Stimulated activated CD4-positive, alpha-beta T cell treated with anti-CD3 and anti-CD28 coated beads, Interleukin-4, amount 100 ng/mL, for 4 hours (primary cell): Measurements from ENCODE around the gene GPR108.
"Not testable (repeated sequence)": the region's sequence is repeated elsewhere in the genome, so short reads cannot be mapped to it uniquely, and the experiment has no call there.

Source experiments
- DNase-seq, 2 experiments: peaks; one replicate each; pipeline ENCODE4 v3.0.0-alpha.2; 2020

The GPR108 gene

DNA sequence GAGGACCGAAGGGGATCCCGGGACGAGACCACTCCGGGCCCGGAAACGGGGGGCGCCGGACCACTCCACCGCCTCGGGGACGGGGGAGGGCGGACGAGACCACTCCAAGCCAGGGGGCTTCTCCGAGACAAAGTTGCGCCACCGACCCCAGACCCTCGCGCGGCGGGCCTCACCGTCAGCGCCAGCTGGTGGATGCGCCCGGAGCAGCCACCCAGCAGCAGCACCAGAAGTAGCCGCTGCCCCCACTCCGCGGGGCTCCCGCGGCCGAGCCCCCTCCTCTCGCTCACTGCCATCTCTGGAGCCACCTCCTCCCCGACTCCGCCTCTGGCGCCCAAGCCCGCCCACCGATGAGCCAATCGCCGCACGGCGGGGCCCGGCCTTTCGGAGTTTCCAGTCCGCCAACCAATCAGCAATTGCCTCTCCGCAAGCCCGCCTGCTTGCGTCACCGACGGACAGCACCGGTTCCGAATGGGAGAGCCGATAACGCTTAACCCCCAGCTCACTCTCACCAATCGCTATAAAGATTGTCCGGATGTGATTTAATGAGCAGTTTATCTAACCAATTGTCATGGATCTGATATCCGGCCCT, at the start of gene GPR108:
GPR108 (minus strand) TSS at position 297 of the 589 bp plus-strand sequence; CDS start at position 293, 4 bp downstream.
- peak; percentile 98 to 100 for DNase-seq

DNA sequence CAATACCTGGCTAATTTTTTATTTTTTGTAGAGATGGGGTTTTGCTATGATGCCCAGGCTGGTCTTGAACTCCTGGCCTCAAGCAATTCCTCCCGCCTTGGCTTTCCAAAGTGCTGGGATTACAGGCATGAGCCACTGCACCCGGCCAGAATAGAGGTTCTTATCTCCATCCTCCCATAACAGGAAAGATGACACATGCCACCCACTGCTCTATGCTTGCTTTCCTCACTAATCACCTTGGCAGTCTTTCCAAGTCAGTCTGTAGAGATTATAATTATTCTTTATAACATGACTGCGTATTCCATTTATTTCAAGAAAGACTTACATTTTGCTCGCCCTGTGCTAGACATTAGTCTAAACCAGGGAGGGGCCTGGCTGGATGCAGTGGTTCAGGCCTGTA, 41.8 kb upstream of the GPR108 start:
- no peak for DNase-seq

DNA sequence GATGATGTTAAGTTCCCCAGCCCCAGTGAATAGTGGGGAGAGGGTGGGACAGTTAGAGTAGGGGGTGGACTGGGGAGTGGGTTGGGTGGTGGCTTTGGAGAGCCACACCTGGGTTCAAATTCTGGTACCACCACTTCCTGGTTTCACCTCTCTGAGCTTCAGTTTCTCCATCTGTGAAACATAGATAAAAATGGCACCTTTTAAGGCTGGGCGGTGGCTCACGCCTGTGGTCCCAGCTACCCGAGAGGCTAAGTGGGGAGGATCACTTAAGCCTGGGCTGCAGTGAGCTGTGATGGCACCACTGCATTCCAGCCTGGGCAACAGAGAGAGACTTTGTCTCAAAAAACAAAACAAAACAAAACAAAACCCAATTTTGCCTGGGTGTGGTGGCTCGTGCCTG, 41.0 kb upstream of the GPR108 start:
- DNase-seq = no peak

DNA sequence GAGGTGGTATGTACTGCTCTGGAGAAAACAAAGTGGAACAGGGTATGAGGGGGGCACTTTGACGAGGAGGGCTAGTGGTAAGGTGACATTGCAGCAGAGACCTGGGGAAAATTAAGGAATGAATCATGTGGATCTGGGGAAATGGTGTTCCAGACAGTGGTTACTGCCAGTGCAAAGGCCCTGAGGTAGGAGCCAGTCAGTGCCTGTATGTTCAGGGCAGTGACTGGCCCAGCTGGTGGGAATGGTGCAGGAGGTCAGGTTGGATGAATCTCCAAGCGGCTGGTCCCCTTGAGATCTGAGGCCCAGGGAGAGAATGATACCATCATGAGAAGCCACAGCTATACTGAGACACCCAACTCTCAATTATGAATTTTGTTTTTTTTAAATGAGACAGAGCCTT, 40.1 kb upstream of the GPR108 start:
- no peak for DNase-seq

DNA sequence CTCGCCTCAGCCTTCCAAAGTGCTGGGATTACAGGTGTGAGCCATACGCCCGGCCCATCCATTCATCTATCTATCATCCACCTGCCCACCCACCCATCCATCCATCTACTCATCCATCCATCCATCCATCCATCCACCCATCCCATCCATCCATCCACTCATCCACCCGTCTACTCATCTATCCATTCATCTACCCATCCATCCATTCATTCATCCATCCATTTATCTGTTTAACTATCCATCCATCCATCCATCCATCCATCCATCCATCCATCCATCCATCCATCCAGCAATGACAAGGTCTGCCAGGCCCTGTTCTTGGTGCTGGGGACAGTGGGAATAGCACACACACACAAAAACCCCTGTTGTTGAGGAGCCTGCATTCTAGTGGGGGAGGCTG, 39.6 kb upstream of the GPR108 start:
- DNase-seq = no peak

DNA sequence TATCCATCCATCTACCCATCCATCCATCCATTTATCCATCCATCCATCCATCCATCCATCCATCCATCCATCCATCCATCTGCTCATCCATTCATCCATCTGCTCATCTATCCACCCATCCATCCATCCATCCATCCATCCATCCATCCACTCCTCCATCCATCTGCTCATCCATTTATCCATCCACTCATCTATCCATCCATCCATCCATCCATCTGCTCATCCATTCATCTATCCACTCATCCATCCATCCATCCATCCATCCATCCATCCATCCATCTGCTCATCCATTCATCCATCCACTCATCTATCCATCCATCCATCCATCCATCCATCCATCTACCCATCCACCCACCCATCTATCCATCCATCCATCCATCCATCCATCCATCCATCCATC, 38.7 kb upstream of the GPR108 start:
- not testable (repeated sequence) for DNase-seq

DNA sequence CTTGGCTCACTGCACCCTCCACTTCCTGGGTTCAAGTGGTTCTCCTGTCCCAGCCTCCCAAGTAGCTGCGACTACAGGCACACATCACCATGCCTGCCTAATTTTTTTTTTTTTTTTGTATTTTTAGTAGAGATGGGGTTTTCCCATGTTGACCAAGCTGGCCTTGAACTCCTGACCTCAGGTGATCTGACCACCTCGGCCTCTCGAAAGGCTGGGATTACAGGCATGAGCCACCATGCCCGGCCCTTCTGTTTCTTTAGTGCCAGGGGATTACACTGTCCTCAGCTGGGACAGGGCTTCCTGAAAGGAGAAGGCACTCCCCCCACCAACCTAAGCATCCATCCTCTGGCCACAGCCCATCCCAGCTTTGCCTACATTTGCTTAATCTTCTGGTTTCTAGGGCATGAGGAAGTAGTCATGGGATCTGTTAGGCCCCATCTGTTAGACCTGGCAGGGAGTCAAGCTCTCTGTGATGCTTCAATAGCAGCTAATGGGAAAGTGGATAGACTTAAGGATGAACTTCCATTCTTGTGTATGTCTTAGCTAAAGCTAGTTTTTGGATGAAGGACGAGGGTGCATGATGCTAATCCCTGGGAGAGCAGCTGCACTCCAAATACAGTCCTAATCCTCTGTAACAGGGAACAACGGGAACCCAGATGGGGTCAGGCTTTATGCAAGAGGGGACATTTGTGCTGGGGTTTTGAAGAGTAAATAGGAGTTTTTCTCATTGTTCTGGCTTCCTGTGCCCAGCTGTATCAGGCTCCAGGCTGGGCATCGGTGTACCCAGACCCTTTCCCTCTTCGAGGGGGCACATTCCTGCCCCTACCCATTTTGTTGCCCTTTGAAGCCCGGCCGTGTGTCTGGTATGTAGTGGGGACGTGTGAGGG, 37.7 kb upstream of the GPR108 start:
- DNase-seq = no peak

DNA sequence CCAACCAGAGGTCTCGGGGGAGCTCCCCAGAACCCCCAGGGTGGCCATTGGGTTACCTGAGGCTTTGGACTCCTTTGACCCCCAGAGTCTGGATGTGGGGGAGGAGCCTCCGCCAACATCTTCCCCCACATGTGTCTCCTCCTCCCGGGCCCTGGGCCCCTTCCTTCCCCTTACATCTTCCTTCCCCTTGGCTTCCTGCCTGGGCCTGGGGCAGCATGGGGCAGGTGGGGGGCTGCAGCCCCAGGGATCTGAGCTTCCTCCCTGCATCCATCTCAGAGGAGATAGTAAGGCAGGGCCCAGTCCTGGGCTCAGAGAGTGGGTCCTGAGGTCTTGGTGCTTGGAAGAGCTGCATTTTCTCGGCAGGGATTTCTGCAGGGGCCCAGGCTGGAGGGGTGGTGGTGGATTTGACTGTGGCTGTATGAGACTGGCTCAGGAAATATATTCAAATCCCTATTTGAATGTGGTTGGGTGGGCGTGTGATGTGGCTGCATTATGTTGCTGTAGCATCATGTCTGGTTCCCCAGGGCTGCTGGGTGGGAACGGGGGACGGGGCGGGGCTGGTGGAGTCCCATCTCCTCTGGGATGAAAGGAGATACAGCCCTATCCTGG, 36.0 kb upstream of the GPR108 start:
- DNase-seq = peak; percentile 37 to 43

DNA sequence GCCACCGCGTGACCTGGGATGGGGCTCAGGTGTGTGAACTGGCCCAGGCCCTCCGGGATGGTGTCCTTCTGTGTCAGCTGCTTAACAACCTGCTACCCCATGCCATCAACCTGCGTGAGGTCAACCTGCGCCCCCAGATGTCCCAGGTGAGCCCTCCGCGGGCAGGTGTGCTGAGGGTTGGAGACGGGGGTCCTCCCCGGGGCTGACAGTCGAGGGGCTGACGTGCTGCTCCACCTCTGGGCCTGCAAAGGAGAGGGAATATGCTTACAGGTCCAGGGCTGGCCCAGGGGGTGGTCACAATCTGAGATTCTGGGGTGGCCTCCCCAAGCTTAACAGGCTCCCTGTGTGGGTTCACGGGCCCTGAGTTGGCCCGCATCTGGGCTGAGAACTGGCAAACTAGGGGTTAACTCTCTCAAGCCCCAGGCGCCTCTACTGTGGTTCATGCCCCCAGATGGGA, 35.5 kb upstream of the GPR108 start:
- no peak for DNase-seq

DNA sequence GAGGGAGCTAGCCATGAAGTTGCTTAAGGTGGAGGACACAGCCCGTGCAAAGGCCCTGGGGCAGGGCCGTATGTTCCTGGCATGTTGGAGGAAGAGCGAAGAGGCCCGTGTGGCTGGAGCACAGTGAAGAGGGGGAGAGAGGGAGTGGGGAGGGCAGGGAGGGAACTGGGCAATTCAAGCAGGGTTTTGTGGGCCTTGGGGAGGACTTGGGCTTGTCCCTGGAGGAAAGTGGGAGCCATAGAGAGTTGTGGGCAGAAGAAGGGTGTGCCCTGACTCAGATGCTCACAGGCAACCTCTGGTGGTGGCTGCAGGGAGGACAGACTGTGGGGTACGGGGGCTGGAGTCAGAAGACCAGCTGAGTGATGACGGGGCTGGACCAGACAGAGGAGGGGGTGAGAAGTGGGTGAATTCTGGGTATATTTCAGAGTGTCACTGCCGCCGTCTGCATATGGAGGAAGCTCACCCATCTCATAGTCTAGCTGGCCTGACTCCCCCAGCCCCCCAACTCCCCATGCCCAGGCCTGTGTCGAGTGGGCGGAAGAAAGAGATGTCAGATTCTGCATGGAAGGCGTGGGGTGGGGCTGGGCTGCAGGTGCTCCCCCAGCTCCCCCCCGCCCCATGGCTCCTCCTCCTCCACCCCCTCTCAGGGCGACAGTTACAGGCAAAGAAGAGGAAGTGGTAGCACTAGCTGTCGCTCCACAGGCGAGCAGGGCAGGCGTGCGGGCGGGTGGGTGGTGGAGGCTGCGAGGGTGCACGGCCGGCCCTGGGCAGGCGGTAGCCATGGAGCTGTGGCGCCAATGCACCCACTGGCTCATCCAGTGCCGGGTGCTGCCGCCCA, 34.9 kb upstream of the GPR108 start, which contains the start of gene VAV1:
VAV1 (plus strand) TSS at position 681 of the 838 bp plus-strand sequence; CDS start at position 781, 100 bp downstream.
- peak; percentile 75 to 86 for DNase-seq

DNA sequence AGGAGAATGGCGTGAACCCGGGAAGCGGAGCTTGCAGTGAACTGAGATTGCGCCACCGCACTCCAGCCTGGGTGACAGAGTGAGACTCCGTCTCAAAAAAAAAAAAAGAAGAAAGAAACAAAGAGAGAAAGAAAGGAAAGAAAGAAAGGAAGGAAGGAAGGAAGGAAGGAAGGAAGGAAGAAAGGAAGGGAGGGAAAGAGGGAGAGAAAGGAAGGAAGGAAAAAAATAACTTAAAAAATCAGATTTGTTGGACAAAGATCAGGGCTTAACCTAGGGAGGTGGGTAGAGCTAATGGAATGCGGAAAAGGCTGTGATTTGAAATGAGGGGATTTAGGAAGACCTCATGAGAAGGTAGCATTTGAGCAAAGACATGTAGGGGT, 34.3 kb upstream of the GPR108 start:
- not testable (repeated sequence) for DNase-seq

DNA sequence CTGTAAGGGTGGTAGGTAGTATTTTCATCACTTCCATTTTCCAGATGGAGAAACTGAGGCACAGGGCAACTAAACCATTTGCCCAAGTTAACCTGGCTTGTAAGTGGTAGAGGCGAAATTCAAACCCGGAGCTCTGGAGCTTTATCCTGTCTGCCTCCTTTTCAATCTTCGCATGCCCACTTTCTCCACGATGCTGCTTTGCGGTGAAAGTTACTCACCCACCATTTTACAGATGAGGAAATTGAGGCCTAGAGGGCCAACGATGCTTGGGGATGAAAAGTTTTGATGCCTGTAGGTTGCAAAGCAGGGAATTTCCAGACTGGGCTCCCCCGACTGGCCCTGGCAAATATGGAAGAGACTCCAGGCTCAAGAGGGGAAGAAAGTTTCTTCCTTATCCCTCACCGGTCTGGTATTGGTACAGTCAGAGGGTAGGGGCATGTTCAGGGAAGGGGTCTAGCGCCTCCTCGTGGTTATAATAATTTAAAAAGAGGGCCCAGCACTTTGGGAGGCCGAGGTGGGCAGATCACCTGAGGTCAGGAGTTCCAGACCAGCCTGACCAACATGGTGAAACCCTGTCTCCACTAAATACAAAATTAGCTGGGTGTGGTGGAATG, 31.7 kb upstream of the GPR108 start:
- DNase-seq = no peak

DNA sequence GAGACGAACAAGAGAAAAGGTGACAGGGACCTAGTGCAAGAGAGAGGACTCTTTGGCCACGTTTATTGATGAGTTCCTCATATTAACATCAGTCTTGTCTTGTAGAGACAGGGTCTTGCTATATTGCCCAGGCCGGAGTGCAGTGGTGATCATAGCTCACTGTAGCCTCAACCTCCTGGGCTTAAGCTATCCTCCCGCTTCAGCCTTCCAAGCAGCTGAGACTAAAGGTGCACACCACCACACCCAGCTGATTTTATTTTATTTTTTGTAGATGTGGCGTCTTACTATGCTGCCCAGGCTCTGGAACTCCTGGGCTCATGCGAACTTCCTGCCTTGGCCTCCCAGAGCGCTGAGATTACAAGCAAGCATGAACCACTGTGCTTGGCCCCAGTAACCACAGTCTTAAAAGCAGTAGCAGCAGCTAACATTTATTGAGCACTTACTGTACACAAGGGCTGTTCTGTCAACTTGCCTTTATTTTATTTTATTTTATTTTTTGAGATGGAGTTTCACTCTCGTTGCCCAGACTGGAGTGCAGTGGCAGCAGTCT, 30.9 kb upstream of the GPR108 start:
- DNase-seq = no peak

DNA sequence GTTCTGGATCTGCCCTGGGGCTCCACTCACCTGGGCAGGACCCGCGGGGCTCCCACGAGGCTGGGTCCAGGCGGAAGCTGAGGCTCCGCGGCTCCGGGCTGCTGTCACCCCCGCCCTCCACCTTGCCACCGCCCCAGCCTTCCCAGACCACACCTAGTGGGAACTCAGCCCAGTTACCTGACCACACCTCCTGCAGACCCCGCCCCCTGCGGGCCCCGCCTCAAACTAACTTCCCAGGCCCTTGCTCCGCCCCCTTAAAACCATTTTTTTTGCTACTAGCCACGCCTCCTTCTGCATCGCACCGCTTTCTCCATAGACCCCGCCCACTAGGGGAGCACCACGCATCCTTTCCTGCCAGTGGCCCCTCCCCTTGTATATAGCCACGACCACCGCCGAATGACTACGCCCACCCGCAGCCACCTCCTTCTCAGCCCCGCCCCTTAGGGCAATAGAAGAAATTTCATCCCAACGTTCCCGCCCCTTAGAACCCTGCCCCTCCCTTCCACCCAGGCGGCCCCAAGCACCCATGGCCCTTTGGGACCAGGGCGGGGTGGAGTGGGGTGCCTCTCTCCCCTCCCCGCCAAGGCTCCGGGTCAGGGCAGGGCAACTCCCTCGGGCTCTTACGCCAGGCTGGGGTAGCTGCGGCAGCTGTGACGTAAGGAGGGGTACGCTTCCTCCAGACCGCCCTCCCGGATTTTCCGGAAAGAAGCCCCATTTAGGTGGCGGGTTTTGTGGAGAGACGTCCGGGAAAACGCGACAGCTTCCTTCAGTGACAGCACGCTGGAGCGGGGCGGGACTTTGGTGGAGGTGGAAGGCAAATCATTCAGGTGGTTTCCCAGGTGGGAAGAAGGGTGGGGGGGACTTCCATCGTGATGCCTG, 30.2 kb upstream of the GPR108 start, which contains the start of gene SH2D3A:
SH2D3A (minus strand) TSS at position 79 of the 879 bp plus-strand sequence. CDS start 3,687 bp downstream, outside the sequence.
- DNase-seq = peak; percentile 90 to 95

DNA sequence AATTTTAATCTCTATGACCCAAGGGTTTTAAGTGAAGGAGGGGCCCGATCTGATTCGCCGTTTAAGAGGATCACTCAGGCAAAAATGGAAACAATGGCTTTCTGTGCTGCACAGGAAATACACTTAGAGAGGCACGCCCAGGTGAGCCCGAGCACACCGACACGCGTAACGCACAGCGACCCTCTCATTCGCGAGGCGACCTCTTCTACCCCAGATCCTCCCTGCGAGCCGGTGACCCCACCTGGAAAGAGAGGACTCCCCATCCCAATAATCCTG, 29.6 kb upstream of the GPR108 start:
- no peak for DNase-seq

DNA sequence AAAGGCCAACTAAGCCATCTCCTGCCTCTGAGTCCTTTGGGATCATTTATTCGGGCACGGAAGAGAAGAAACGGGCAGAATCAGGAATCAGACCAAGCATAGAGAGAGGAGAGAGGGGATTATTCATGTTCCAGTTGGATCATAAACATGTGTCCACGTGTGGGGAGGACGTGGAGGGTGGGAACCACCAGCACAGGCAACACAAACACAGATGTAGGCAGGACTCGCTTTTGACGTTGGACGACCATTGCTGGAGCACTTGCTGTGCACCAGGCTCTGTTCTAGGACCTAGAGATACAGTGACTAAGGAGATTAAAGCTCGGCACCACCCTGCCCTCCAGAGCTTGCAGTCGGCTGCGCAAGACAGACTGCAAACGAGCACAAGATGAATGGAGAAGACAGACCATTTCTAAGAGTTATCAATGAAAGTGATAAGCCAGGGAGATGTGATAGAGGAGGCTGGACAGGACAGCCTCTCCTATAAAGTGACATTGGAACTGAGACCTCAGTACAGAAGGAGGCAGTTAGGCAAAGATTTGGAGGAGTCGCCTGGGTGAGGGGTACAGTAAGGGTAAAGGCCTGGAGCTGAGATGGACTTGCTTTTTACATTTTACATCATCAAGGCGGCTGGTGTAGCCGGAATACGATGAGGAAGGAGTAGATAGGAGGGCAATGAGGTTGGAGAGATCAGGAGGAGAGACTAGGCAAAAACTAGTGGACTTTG, 29.1 kb upstream of the GPR108 start:
- DNase-seq = no peak

DNA sequence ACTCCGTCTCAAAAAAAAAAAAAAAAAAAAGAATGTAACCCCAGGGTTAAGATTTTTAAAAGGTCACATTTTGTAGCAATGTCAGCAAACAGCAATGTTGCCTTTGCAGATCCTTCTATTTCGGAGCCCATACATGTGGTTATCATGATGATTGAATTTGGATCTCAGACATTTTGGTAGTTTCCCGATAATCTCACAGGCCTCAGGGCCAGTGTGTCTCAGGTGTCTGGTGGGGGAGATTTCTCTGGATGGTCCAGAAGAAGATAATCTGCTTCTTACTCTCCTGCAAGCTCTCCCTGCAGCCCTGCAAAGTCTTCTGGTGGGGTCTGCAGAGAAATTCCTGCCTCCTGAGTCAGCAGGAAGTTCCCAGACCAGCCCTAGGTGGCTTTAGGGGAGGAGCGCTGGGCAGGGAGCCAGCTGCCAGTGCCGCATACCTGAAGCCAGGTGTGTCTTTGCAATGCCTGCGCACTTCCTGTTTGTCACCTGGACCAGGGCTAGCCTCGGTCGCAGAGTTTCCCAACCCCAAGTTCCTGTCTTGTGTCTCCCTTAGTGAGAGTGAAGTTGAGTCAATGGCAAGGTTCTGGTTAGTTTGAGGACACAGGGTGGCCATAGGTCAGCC, 28.5 kb upstream of the GPR108 start:
- DNase-seq = no peak

DNA sequence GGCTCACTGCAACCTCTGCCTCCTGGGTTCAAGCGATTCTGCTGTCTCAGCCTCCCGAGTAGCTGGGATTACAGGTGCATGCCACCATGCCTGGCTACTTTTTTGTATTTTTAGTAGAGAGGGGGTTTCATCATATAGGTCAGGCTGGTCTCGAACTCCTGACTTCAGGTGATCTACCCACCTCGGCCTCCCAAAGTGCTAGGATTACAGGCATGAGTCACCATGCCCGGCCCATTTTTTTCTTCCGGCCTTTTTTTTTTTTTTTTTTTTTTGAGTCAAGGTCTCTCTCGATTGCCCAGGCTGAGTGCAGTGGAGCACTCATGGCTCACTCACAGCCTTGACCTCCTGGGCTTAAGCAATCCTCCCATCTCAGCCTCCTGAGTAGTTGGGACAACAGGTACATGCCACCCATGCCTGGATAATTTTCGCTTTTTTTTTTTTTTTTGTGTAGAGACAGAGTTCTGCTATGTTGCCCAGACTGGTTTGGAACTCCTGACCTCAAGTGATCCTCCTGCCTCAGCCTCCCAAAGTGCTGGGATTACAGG, 24.9 kb upstream of the GPR108 start:
- not testable (repeated sequence) for DNase-seq

DNA sequence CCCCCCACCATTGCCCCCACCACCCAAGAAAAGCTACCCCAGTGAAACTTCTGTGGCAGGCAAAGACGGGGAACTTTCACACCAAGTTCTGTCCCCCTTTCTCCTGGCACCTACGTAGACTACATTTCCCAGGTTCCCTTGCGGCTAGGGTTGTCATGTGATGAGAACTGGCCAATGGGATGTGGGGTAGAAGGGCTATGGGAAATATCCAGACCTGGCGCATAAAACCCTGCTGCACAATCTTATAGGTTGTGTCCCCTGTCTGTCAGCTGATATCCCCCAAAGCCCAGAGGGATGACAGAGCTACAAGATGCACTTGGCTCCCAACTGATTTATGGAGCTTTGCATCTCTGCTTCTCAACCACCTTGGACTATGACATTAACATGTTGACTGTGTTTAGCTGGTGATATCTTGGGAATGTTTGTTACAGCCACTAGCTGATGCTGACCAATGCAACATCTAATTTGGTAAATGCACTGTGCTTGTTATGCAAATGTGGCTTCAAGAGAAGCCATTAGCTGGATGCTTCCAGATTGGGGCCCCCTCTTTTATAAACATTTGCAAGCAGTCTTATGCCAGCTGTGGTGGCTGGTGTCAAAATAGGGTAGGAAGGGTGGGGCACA, 23.8 kb upstream of the GPR108 start:
- DNase-seq = no peak
